ENCODE data around the gene NISCH.

GRCh38 chr3:52504977-52505376, 49.6 kb downstream of the NISCH start:
- TF ChIP-seq CTCF (IDR thresholded peaks at IDR 0.05; ENCODE audit: low read depth, low read length) (no peak), EZH2phosphoT487 (IDR thresholded peaks at IDR 0.05; ENCODE audit: low read depth) (no peak)

All from OCI-LY3 (cell line).